Esophagus muscularis mucosa (tissue), 4 donors: ENCODE data around the gene PLB1. TPM values are rescaled to one million over a fixed set of nuclear protein-coding genes. Genes with fewer than 3 reads are reported as not detected.

Experiments used
- DNase-seq: peaks from one replicate; pipeline ENCODE4 v3.0.0-alpha.2; 2017; ENCODE audit errors: extremely low spot score
- H3K27ac ChIP-seq, 4 donors: fragments of 200-600 bp; sonication (generic); replicated peaks in 1 of 4; 1 replicate in 3 of 4; 2 replicates in 1 of 4; pipeline ENCODE4 v1.5.1; 2016 to 2019; ENCODE audit warnings: mild to moderate bottlenecking in 1 of 4
- H3K27me3 ChIP-seq, 4 donors: fragments of 200-600 bp; sonication (generic); one replicate each; pipeline versions ENCODE4 v1.5.1 to v1.6.0; 2016 to 2019
- H3K36me3 ChIP-seq, 4 donors: fragments of 200-600 bp; sonication (generic); one replicate each; pipeline ENCODE4 v1.5.1; 2016 to 2019
- H3K4me1 ChIP-seq, 4 donors: fragments of 200-600 bp; sonication (generic); one replicate each; pipeline ENCODE4 v1.5.1; 2016 to 2019
- H3K4me3 ChIP-seq, 4 donors: fragments of 200-600 bp; sonication (generic); 1 replicate in 2 of 4; 2 replicates in 2 of 4; pipeline ENCODE4 v1.5.1; 2016 to 2019; ENCODE audit warnings: mild to moderate bottlenecking in 4 of 4, moderate library complexity in 1 of 4
- H3K9me3 ChIP-seq, 4 donors: fragments of 200-600 bp; sonication (generic); 1 replicate in 3 of 4; 2 replicates in 1 of 4; pipeline ENCODE4 v1.5.1; 2016 to 2019
- CTCF ChIP-seq, 3 experiments: fragments of 200-600 bp in 2 of 3; fragments of 450-650 bp in 1 of 3; sonication (generic) in 2 of 3; IDR thresholded peaks; one replicate each; pipeline ENCODE4 v1.5.1; 2017 to 2019; ENCODE audit warnings: antibody characterized with exemption in 3 of 3, mild to moderate bottlenecking in 2 of 3, moderate library complexity in 1 of 3
- EP300 ChIP-seq: sonication (generic); formaldehyde crosslinking; IDR thresholded peaks from one replicate; pipeline ENCODE4 v1.6.1; 2017; ENCODE audit warnings: antibody characterized with exemption
- POLR2A ChIP-seq: fragments of 450-650 bp; IDR thresholded peaks from one replicate; pipeline ENCODE4 v1.6.1; 2017; ENCODE audit warnings: antibody characterized with exemption, moderate library complexity, mild to moderate bottlenecking, low read depth
- POLR2AphosphoS5 ChIP-seq, 2 donors: sonication (generic); formaldehyde crosslinking; IDR thresholded peaks; one replicate each; pipeline ENCODE4 v1.6.1; 2017; ENCODE audit warnings: antibody characterized with exemption in 2 of 2
- WGBS: methylation state at CpG from one replicate; pipeline ENCODE4 v1.1.5; 2018; 5-methylcytosine and 5-hydroxymethylcytosine counted together
- intact Hi-C: fragments of 100-400 bp; cut with DNase I; formaldehyde crosslinking; loops from one replicate; pipeline ENCODE4 v1.15.1; 2023
- total RNA-seq, 4 donors: library from RNA; depleted of rRNA; stranded (reverse); fragments of >200 nt; gene quantifications; one replicate each; pipeline versions ENCODE4 v1.1.0 to v1.2.1, GENCODE V29; 2016

The PLB1 gene, protein sequence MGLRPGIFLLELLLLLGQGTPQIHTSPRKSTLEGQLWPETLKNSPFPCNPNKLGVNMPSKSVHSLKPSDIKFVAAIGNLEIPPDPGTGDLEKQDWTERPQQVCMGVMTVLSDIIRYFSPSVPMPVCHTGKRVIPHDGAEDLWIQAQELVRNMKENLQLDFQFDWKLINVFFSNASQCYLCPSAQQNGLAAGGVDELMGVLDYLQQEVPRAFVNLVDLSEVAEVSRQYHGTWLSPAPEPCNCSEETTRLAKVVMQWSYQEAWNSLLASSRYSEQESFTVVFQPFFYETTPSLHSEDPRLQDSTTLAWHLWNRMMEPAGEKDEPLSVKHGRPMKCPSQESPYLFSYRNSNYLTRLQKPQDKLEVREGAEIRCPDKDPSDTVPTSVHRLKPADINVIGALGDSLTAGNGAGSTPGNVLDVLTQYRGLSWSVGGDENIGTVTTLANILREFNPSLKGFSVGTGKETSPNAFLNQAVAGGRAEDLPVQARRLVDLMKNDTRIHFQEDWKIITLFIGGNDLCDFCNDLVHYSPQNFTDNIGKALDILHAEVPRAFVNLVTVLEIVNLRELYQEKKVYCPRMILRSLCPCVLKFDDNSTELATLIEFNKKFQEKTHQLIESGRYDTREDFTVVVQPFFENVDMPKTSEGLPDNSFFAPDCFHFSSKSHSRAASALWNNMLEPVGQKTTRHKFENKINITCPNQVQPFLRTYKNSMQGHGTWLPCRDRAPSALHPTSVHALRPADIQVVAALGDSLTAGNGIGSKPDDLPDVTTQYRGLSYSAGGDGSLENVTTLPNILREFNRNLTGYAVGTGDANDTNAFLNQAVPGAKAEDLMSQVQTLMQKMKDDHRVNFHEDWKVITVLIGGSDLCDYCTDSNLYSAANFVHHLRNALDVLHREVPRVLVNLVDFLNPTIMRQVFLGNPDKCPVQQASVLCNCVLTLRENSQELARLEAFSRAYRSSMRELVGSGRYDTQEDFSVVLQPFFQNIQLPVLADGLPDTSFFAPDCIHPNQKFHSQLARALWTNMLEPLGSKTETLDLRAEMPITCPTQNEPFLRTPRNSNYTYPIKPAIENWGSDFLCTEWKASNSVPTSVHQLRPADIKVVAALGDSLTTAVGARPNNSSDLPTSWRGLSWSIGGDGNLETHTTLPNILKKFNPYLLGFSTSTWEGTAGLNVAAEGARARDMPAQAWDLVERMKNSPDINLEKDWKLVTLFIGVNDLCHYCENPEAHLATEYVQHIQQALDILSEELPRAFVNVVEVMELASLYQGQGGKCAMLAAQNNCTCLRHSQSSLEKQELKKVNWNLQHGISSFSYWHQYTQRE (N-terminal part only)
- total RNA-seq: 10 to 100 TPM in 1 of 4 donors, 1 to 10 TPM in 3; 2.5 to 11.1 (median 7.7) TPM

DNA sequence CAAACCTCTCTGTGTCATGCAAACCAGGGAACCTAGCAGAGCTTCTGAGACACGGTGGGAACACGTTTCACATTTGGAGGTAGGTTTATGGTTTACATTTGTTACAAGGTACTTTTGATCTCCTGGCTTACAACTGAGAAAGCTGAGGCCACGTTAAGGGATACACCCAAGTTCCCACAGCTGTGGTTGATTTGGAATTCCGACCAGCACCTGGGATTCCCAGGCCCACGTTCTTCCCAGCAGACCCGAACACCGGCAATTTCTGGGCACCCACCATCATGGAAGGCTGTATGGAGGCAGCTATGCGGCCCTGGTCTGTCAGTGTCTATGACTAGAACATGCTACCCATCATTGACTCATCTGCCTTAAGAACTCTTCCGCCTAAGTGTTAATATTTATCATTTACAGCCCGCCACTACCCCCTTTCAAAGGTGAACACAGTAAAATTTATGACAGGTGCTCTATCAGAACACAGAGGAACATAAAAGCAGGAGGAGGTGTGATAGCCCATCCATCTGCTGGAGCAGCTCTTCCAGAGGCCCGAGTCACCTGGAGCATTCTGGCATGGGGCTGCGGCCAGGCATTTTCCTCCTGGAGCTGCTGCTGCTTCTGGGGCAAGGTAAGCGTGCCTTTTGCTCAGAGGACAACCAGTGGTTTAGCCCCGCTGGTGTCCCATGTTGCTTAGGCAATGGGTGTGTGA lies at the start of gene PLB1:
TSS of gene PLB1 (plus strand) at position 510 of the 700 bp plus-strand sequence. CDS start at position 565, 55 bp downstream.
- Histone ChIP-seq H3K27ac (no peak within 1 kb of the TSS), H3K4me1 (no peaks in the 10 kb centered on the region), H3K9me3 (no peaks in the 10 kb centered on the region), H3K36me3 (no peaks in the 10 kb centered on the region), H3K4me3 (no peak within 1 kb of the TSS), H3K27me3 (no peaks in the 10 kb centered on the region)
- no peak for DNase-seq
- TF ChIP-seq POLR2A (no peak), EP300 (no peak), CTCF (IDR thresholded peaks at IDR 0.05) (no peak), POLR2AphosphoS5 (IDR thresholded peaks at IDR 0.05) (no peak)
- WGBS: 74% methylated on average over 14 of the region's 14 CpGs
- intact Hi-C loops: no loop called here

- Histone ChIP-seq H3K27me3 (no peaks in the 10 kb centered on the region), H3K36me3 (no peaks in the 10 kb centered on the region), H3K4me3 (no peak overlapping the region), H3K9me3 (no peaks in the 10 kb centered on the region), H3K27ac (no peak overlapping the region), H3K4me1 (peaks cover 0 to 15% (median 0%) of the 10 kb centered on the region in 4 donors)
- intact Hi-C loops: no loop called here
- no peak for DNase-seq
- TF ChIP-seq EP300: no peak
Observed at GRCh38 chr2:28446531-28446930, 49.3 kb upstream of the PLB1 start.

GRCh38 chr2:28447086-28447485 lies 48.8 kb upstream of the PLB1 start:
- intact Hi-C loops: no loop called here
- H3K9me3 ChIP-seq: no peaks in the 10 kb centered on the region
- DNase-seq: no peak
- no peak overlapping the region for H3K4me3 ChIP-seq
- H3K27me3 ChIP-seq: no peaks in the 10 kb centered on the region
- H3K36me3 ChIP-seq: no peaks in the 10 kb centered on the region
- WGBS: 97% methylated on average over 3 of the region's 3 CpGs
- H3K4me1 ChIP-seq: peaks cover 0 to 15% (median 0%) of the 10 kb centered on the region in 4 donors
- no peak for TF ChIP-seq CTCF (IDR thresholded peaks at IDR 0.05)
- TF ChIP-seq POLR2AphosphoS5 (IDR thresholded peaks at IDR 0.05): no peak
- TF ChIP-seq EP300: no peak
- H3K27ac ChIP-seq: no peak overlapping the region

DNA sequence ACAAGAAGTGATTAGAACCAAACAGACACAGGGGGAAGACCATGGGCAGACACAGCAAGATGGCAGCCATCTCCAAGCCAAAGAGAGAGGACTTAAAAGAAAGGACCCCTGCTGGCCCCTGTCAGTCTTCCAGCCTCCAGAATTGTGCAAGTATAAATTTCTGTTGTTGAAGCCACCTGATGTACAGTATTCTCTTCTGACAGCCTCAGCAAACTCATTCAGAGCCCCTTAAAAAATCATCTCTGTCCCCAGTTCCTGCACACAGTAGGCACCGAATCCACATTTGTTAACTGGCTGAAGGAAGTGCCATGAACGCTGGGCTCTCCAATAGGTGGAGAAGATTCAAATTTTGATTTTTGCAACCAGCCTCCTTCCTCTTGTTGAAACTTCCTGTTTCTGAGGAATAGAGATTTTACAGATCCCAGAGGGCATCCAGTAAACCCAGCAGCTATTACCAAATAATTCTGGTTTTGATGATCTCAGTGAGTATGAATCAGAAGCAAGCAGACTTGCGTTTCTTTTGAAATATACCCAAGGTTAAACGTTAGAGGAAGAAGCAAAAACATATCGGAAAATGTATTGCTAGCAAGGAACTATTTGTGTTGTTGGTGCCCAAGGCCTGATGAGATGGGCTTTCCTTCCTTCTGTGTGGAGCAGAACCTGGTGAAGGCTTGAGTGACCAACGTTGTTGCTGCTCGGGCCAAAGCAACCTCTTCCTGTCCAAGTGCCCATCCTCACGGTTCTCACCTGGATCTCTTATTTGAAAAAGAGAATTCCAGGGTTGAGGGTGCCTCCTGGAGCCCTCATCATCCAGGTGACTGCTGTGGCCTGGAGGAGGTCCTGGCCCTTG lies 47.7 kb upstream of the PLB1 start:
- peaks cover 0 to 15% (median 0%) of the 10 kb centered on the region in 4 donors for H3K4me1 ChIP-seq
- no peaks in the 10 kb centered on the region for H3K27me3 ChIP-seq
- intact Hi-C loops: no loop called here
- 74% methylated on average over 8 of the region's 8 CpGs for WGBS
- no peak for DNase-seq
- TF ChIP-seq CTCF (IDR thresholded peaks at IDR 0.05) (no peak), EP300 (no peak), POLR2A (no peak), POLR2AphosphoS5 (IDR thresholded peaks at IDR 0.05) (no peak)
- H3K36me3 ChIP-seq: no peaks in the 10 kb centered on the region
- H3K27ac ChIP-seq: peak overlapping the region in 1 of 4 donors; percentile 40
- no peak overlapping the region for H3K4me3 ChIP-seq
- no peaks in the 10 kb centered on the region for H3K9me3 ChIP-seq
